MCF 10A (cell line): Measurements from ENCODE around the gene FASN. TPM values are rescaled to one million over a fixed set of nuclear protein-coding genes. Genes with fewer than 3 reads are reported as not detected.

ENCODE experiments used
- BruUV-seq: library from RNA; stranded (reverse); fragments of 400-500 nt; replicated peaks from 2 replicates; lab custom pipeline; 2021; lab: Mats Ljungman, UMichigan
- CTCF ChIA-PET: fragments of 300-600 bp; sonication (Branson Sonifier 250); formaldehyde crosslinking; extraction: SDS; loops from one replicate; lab custom pipeline; 2021; ENCODE audit warnings: antibody characterized with exemption, inconsistent platforms; lab: Yijun Ruan, JAX
- POLR2A ChIA-PET: fragments of 300-600, 350-650 bp; sonication (Branson Sonifier 250); formaldehyde crosslinking; extraction: SDS; loops from one replicate; lab custom pipeline; 2020; ENCODE audit warnings: antibody characterized with exemption, inconsistent platforms; lab: Yijun Ruan, JAX
- DNase-seq: peaks from one replicate; pipeline ENCODE4 v3.0.0-alpha.2; 2018; ENCODE audit not compliant: unreplicated experiment
- H3K27ac Mint-ChIP-seq: one replicate; pipeline ENCODE4 v1.8.0; 2022; ENCODE audit warnings: mild to moderate bottlenecking, low read depth, mixed read lengths; ENCODE audit not compliant: unreplicated experiment
- H3K27me3 Mint-ChIP-seq: one replicate; pipeline ENCODE4 v1.8.0; 2022; ENCODE audit warnings: mixed read lengths; ENCODE audit not compliant: insufficient read depth, unreplicated experiment
- H3K36me3 Mint-ChIP-seq: one replicate; pipeline ENCODE4 v1.8.0; 2022; ENCODE audit warnings: mild to moderate bottlenecking, moderate library complexity, mixed read lengths; ENCODE audit not compliant: insufficient read depth, unreplicated experiment
- H3K4me1 Mint-ChIP-seq: one replicate; pipeline ENCODE4 v1.8.0; 2022; ENCODE audit warnings: mixed read lengths; ENCODE audit not compliant: insufficient read depth, unreplicated experiment
- H3K4me3 Mint-ChIP-seq: one replicate; pipeline ENCODE4 v1.8.0; 2022; ENCODE audit warnings: mild to moderate bottlenecking, moderate library complexity, mixed read lengths; ENCODE audit not compliant: unreplicated experiment
- H3K9me3 Mint-ChIP-seq: one replicate; pipeline ENCODE4 v1.8.0; 2022; ENCODE audit warnings: mixed read lengths; ENCODE audit not compliant: unreplicated experiment
- intact Hi-C: fragments of 100-400 bp; cut with micrococcal nuclease; formaldehyde crosslinking; loops from 2 replicates; pipeline ENCODE4 v1.14.1; 2022
- total RNA-seq: library from RNA; stranded (reverse); gene quantifications from 2 replicates; pipeline ENCODE4 v1.2.3, GENCODE V29; 2022
- TF ChIP-seq, protein P1 (sequence below): fragments of 200-600 bp; IDR thresholded peaks from one replicate; pipeline ENCODE4 v1.8.0; 2022; ENCODE audit warnings: antibody characterized with exemption, mild to moderate bottlenecking; ENCODE audit not compliant: unreplicated experiment

The FASN gene
- total RNA-seq, 1 experiment from 2014 or later = 120 TPM

DNA sequence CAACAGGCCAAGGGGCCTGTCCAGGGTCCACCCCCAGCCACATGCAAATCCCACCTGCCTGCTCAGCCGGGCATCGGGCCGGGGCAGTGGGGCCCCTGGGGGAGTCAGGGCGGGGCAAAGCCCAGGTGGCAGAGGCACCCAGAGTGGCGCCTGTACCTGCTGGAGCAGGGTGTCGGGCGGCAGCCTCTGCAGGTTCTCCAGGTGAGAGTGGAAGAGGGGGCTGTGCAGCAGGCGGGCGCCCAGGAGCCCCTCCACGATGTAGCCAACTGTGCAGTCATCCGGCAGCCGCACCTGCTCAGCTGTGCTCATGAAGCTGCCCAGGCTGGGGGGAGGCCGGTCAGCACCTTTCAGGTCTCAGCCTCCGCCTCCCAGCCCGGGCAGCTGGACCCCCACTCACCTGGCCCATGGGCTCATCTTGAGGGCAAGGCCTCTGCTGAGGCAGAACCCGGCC lies 48.5 kb downstream of the FASN start:
- no peak for DNase-seq
- ChIA-PET POLR2A (interaction anchor here (1.0 to 3.0 kb wide), 4 partner anchors 8 to 56 kb away, joined by 3 to 11 read pairs (median 8); partner anchors contain the start of genes DCXR and DUS1L), CTCF (interaction anchor here (2.0 kb wide), 1 partner anchor 13 kb away, joined by 7 read pairs; no protein-coding TSS in a partner anchor)
- no peaks in the 10 kb centered on the region for H3K4me1 Mint-ChIP-seq
- H3K9me3 Mint-ChIP-seq = no peaks in the 10 kb centered on the region
- TF ChIP-seq, protein P1, sequence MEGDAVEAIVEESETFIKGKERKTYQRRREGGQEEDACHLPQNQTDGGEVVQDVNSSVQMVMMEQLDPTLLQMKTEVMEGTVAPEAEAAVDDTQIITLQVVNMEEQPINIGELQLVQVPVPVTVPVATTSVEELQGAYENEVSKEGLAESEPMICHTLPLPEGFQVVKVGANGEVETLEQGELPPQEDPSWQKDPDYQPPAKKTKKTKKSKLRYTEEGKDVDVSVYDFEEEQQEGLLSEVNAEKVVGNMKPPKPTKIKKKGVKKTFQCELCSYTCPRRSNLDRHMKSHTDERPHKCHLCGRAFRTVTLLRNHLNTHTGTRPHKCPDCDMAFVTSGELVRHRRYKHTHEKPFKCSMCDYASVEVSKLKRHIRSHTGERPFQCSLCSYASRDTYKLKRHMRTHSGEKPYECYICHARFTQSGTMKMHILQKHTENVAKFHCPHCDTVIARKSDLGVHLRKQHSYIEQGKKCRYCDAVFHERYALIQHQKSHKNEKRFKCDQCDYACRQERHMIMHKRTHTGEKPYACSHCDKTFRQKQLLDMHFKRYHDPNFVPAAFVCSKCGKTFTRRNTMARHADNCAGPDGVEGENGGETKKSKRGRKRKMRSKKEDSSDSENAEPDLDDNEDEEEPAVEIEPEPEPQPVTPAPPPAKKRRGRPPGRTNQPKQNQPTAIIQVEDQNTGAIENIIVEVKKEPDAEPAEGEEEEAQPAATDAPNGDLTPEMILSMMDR = no peak
- H3K27ac Mint-ChIP-seq = no peak overlapping the region
- H3K27me3 Mint-ChIP-seq = no peaks in the 10 kb centered on the region
- peaks cover 20% of the 10 kb centered on the region for H3K36me3 Mint-ChIP-seq
- no peak overlapping the region for H3K4me3 Mint-ChIP-seq
- intact Hi-C loops = no loop called here
- no TSS peak for BruUV-seq

DNA sequence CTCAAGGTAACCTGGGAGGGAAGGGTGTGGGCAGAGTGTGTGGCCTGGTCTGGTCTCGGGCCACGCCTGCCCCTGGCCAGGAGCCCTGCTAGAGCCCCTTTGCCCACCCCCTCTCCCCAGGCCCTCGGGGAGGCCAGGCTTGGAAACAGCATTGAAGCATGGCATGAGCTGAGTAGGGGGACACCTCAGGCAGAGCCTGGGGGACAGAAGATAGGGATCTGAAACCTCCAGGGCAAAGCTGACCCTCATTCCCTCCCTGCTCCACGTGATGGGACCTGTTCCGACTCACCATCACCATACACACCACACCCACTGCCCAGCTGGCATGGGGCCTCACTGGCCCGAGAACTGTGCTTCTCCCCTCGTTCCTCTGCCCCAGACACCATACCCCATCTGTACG lies 48.9 kb downstream of the FASN start:
- ChIA-PET POLR2A (interaction anchor here (3.0 kb wide), 1 partner anchor 11 kb away, joined by 11 read pairs; the partner anchor contains the start of gene DCXR), CTCF (no interaction called here)
- H3K36me3 Mint-ChIP-seq = peaks cover 20% of the 10 kb centered on the region
- no TSS peak for BruUV-seq
- no peak overlapping the region for H3K27ac Mint-ChIP-seq
- DNase-seq = no peak
- H3K4me3 Mint-ChIP-seq = no peak overlapping the region
- no peaks in the 10 kb centered on the region for H3K4me1 Mint-ChIP-seq
- no peaks in the 10 kb centered on the region for H3K27me3 Mint-ChIP-seq
- no peaks in the 10 kb centered on the region for H3K9me3 Mint-ChIP-seq
- TF ChIP-seq, protein P1 = no peak
- intact Hi-C loops = no loop called here

DNA sequence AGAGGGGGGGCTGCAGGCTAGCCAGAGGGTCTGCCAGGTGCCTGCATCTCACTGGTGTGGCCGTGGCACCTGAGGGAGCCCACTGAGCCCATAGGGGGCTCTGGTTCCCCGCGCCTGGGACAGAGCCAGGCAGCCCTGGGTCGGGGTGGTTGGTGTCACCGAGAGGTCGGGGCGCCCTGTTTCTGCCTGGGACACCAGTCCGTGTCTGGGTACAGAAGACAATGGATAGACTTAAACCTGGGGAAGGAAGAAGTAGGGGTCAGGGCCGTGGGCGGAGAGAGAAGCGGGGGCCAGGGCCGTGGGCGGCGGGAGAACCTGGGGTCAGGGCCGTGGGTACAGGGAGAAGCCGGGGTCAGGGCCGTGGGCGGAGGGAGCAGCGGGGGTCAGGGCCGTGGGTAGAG lies 49.5 kb downstream of the FASN start:
- Mint-ChIP-seq H3K27ac (no peak overlapping the region), H3K4me3 (no peak overlapping the region), H3K4me1 (no peaks in the 10 kb centered on the region), H3K9me3 (no peaks in the 10 kb centered on the region), H3K36me3 (peaks cover 19% of the 10 kb centered on the region), H3K27me3 (no peaks in the 10 kb centered on the region)
- TF ChIP-seq, protein P1 = no peak
- CTCF ChIA-PET = no interaction called here
- intact Hi-C loops = no loop called here
- no peak for DNase-seq
- BruUV-seq = no TSS peak
- POLR2A ChIA-PET = interaction anchor here (3.0 kb wide), 1 partner anchor 11 kb away, joined by 11 read pairs; the partner anchor contains the start of gene DCXR

DNA sequence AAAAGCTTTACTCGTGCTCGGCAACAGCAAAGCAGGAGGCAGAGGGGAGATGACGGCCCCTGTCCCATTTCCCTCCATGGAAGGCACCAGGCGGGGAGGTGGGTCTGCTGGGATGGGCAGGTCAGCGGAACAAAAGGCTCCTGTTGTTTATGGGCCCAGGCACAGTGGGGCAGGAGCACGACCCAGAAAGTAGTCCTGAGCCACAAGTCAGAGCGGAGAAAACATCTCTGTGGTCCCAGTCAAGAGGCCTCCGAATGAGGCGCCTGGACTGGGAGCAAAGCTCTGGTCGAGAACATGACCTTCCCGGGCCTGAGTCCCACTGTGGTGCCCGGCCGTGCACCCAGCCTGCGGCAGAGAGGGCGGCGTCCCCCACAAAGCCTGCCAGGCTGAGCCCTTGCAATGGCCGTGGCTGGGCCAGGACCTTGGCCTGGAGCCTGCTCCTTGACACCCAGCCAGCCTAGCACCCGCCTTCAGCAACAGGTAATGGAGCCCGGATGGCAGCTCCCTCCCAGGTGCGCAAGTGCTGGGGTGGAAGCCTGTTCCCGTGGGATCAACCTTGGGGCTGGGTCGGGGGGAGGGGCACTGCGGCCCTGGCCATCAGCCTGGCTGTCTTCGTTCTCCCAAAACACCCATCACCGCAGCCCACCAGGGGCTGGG lies 50.0 kb downstream of the FASN start:
- BruUV-seq = TSS peak; percentile 33
- Mint-ChIP-seq H3K27me3 (no peaks in the 10 kb centered on the region), H3K4me1 (no peaks in the 10 kb centered on the region), H3K27ac (no peak overlapping the region), H3K4me3 (no peak overlapping the region), H3K9me3 (no peaks in the 10 kb centered on the region), H3K36me3 (peaks cover 19% of the 10 kb centered on the region)
- intact Hi-C loops = no loop called here
- POLR2A ChIA-PET = interaction anchor here (0.6 to 1.3 kb wide), 3 partner anchors 10 to 62 kb away, joined by 3 to 6 read pairs (median 4); partner anchors contain the start of gene DCXR
- no peak for DNase-seq
- TF ChIP-seq, protein P1 = no peak
- CTCF ChIA-PET = interaction anchor here (0.6 kb wide), 1 partner anchor 322 kb away, joined by 4 read pairs; no protein-coding TSS in a partner anchor
